AG09309 (cell line): ENCODE data around the gene PPARGC1A.

Experiments
- DNase-seq: peaks from one replicate; pipeline ENCODE4 v3.0.0-alpha.2; 2010; ENCODE audit warnings: low read depth
- H3K4me3 ChIP-seq: 2 replicates; pipeline ENCODE4 v1.5.1; 2011; ENCODE audit warnings: mild to moderate bottlenecking, low read depth, low read length, moderate library complexity; ENCODE audit not compliant: control insufficient read depth
- CTCF ChIP-seq: IDR thresholded peaks from 2 replicates; pipeline ENCODE4 v1.5.1; 2011; ENCODE audit warnings: mild to moderate bottlenecking, low read depth, low read length, inconsistent platforms; ENCODE audit not compliant: insufficient read depth, control insufficient read depth; ENCODE audit errors: missing control alignments

Gene PPARGC1A

GRCh38 chr4:23775694-23776093, 114.2 kb downstream of the PPARGC1A start:
- no peak for TF ChIP-seq CTCF
- DNase-seq = no peak
- H3K4me3 ChIP-seq = no peak overlapping the region

GRCh38 chr4:23774909-23775308, 114.9 kb downstream of the PPARGC1A start:
- TF ChIP-seq CTCF = no peak
- DNase-seq = no peak
- no peak overlapping the region for H3K4me3 ChIP-seq

- DNase-seq = no peak
- H3K4me3 ChIP-seq = no peak overlapping the region
- no peak for TF ChIP-seq CTCF
These were observed 115.8 kb downstream of the PPARGC1A start for GRCh38 chr4:23773884-23774636.

- no peak overlapping the region for H3K4me3 ChIP-seq
- DNase-seq = no peak
- no peak for TF ChIP-seq CTCF
These were observed 119.8 kb downstream of the PPARGC1A start for GRCh38 chr4:23770011-23770410.

GRCh38 chr4:23769406-23769805, 120.4 kb downstream of the PPARGC1A start:
- no peak for DNase-seq
- no peak overlapping the region for H3K4me3 ChIP-seq
- no peak for TF ChIP-seq CTCF

- H3K4me3 ChIP-seq = no peak overlapping the region
- DNase-seq = no peak
- TF ChIP-seq CTCF = no peak
These were observed 121.3 kb downstream of the PPARGC1A start for GRCh38 chr4:23768541-23768940.
